ENCODE measurements around the gene FLVCR2.

DNA sequence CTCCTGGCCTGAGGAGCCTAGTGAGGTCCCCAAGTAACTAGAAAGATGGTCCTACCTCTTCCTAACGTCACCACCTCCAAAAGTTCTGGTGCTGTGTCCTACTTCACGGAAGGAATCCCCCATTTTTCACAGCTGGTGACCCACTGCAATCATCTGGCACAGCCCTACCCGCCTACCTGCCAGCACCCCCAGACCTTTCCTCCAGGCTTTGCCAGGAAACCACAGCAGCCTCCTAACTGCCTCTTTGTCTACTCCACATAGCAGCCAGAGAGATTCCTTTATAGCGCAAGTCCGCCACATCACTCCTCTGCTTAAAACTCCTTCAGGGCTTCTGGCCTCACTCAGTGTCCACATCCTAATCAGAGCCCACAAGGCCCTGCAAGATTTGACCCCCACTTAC, 13.4 kb upstream of the FLVCR2 start:
- TF ChIP-seq, protein P1, sequence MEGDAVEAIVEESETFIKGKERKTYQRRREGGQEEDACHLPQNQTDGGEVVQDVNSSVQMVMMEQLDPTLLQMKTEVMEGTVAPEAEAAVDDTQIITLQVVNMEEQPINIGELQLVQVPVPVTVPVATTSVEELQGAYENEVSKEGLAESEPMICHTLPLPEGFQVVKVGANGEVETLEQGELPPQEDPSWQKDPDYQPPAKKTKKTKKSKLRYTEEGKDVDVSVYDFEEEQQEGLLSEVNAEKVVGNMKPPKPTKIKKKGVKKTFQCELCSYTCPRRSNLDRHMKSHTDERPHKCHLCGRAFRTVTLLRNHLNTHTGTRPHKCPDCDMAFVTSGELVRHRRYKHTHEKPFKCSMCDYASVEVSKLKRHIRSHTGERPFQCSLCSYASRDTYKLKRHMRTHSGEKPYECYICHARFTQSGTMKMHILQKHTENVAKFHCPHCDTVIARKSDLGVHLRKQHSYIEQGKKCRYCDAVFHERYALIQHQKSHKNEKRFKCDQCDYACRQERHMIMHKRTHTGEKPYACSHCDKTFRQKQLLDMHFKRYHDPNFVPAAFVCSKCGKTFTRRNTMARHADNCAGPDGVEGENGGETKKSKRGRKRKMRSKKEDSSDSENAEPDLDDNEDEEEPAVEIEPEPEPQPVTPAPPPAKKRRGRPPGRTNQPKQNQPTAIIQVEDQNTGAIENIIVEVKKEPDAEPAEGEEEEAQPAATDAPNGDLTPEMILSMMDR (IDR thresholded peaks at IDR 0.05): no peak
- TF ChIP-seq EP300 (IDR thresholded peaks at IDR 0.05): no peak
- TF ChIP-seq POLR2A (IDR thresholded peaks at IDR 0.05): no peak
